Hypothalamus (tissue), 51 donors: ENCODE measurements around the gene SRRM5.

Experiments used
- DNase-seq, 51 donors: peaks; one replicate each; lab custom pipeline; 2025; lab: John Stamatoyannopoulos, UW

Gene SRRM5

DNA sequence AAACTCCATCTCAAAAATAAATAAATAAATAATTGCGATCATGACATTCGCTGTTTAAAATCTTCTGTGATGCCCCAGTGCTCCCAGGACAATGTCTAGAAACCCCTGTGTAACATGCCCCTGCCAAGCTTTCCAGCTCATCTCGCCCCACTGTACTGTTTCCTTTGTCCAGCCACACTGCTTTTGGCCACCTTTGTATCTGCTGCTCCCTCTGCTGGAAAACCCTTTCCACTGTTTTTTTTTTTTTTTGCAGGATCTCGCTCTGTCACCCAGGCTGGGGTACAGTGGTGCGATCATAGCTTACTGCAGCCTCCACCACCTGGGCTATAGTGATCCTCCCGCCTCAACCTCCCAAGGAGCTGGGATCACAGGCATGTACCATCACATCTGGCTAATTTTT lies 50.6 kb downstream of the SRRM5 start:
- peak in 1 of 51 donors; percentile 3 for DNase-seq

GRCh38 chr19:43664018-43664417 lies 52.1 kb downstream of the SRRM5 start:
- DNase-seq: peak in 1 of 51 donors; percentile 4
